Lung (tissue), 12 donors: ENCODE data around the gene GTF3C6. TPM values are rescaled to one million over a fixed set of nuclear protein-coding genes. Genes with fewer than 3 reads are reported as not detected.
A peak's percentile ranks its signal among the peaks of the same experiment; 100 is the strongest.
"Not testable (repeated sequence)": the region's sequence is repeated elsewhere in the genome, so short reads cannot be mapped to it uniquely, and the experiment has no call there.

Experiments used
- ATAC-seq: fragments of 200-7000 bp; cut with Tn5 transposase; one replicate; pipeline ENCODE4 v1.9.1; 2020; ENCODE audit warnings: moderate number of reproducible peaks; ENCODE audit not compliant: insufficient read depth, low FRiP score
- DNase-seq, 3 donors: peaks; one replicate each; pipeline ENCODE4 v3.0.0-alpha.2; 2013 to 2017
- H3K27ac ChIP-seq, 2 donors: one replicate each; pipeline ENCODE4 v1.5.1; 2013; ENCODE audit warnings: mild to moderate bottlenecking in 2 of 2, moderate library complexity in 2 of 2, control low read depth in 1 of 2, inconsistent platforms in 1 of 2, low read depth in 1 of 2, low read length in 1 of 2
- H3K27me3 ChIP-seq, 3 donors: one replicate each; pipeline ENCODE4 v1.5.1; 2013; ENCODE audit warnings: low read length in 2 of 3; ENCODE audit not compliant: control insufficient read depth in 3 of 3, insufficient read depth in 3 of 3
- H3K36me3 ChIP-seq, 4 donors: one replicate each; pipeline ENCODE4 v1.5.1; 2013; ENCODE audit warnings: low read length in 4 of 4, mild to moderate bottlenecking in 1 of 4, moderate library complexity in 1 of 4; ENCODE audit not compliant: control insufficient read depth in 4 of 4, insufficient read depth in 4 of 4
- H3K4me1 ChIP-seq, 5 donors: one replicate each; pipeline ENCODE4 v1.5.1; 2013; ENCODE audit warnings: low read length in 5 of 5, mild to moderate bottlenecking in 2 of 5, moderate library complexity in 1 of 5; ENCODE audit not compliant: control insufficient read depth in 5 of 5, insufficient read depth in 5 of 5
- H3K4me3 ChIP-seq: one replicate; pipeline ENCODE4 v1.5.1; 2013; ENCODE audit warnings: mild to moderate bottlenecking, control low read depth, moderate library complexity
- H3K9ac ChIP-seq, 2 donors: one replicate each; pipeline ENCODE4 v1.5.1; 2013; ENCODE audit warnings: low read length in 2 of 2, control low read depth in 1 of 2; ENCODE audit not compliant: insufficient read depth in 1 of 2
- H3K9me3 ChIP-seq, 4 donors: one replicate each; pipeline ENCODE4 v1.5.1; 2013; ENCODE audit warnings: low read length in 3 of 4, mild to moderate bottlenecking in 1 of 4, moderate library complexity in 1 of 4; ENCODE audit not compliant: control insufficient read depth in 4 of 4, insufficient read depth in 3 of 4
- WGBS, 2 donors: extraction: QIAGEN DNeasy Blood & Tissue Kit; methylation state at CpG; one replicate each; pipeline ENCODE4 v1.1.7; 2013; 5-methylcytosine and 5-hydroxymethylcytosine counted together
- polyA plus RNA-seq, 2 donors: library from polyadenylated mRNA; stranded (reverse); fragments of 200-250 nt; gene quantifications; one replicate each; pipeline ENCODE4 v1.2.1, GENCODE V29; 2013
- total RNA-seq, 2 donors: library from RNA; depleted of rRNA in 1 of 2; stranded (reverse); fragments of >200 nt in 1 of 2; gene quantifications; one replicate each; pipeline ENCODE4 v1.2.1, GENCODE V29; 2014 to 2021
- TF ChIP-seq, protein P1 (sequence below): IDR thresholded peaks from 2 replicates; pipeline ENCODE4 v1.5.1; 2012; ENCODE audit warnings: mild to moderate bottlenecking; ENCODE audit errors: control extremely low read depth, extremely low read depth
- donor health status: control.
- donor health status: control.
- donor health status: Bipolar disorder and iron deficiency.
- donor health status: healthy.
- donor health status: DM: yes; HTN: yes; CAD: no.

GTF3C6 gene
- total and polyA plus RNA-seq, 4 donors, result 28.0 to 81.1 (median 59.5) TPM

- ATAC-seq, result no peak
Measured at GRCh38 chr6:111002350-111002749, 43.8 kb downstream of the GTF3C6 start.

DNA sequence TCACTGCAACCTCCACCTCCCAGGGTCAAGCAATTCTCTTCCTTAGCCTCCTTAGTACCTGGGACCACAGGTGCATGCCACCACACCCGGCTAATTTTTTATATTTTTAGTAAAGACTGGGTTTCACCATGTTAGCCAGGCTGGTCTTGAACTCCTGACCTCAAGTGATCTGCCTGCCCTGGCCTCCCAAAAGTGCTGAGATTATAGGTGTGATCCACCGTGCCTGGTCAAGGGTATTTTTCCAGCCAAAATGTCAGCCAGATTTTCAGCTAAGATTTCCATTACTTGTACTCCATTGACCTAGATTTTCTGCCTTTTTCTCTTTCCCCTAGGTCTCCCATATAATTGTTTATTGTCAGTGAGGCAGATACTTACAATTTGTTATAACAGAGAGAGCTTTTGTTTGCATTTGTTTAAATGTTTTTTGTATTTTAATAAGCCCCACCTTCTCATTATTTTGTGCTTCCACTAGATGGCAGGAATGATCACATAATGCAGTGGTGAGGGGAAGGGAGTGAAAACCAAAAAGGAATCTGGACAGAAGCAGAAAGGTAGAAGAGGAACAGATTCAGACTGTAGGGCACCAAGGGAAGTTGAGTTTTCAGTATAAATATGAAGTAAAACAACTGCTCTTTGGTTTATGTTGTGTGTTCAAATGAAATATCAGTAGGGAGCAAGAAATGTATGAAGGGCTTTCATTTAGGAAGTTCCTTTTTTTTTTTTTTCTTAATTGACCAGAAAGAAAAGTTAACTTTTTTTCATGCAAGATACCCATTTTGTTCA, 53.0 kb downstream of the GTF3C6 start:
- Histone ChIP-seq H3K9ac (no peak overlapping the region), H3K9me3 (no peaks in the 10 kb centered on the region), H3K4me3 (no peak overlapping the region), H3K4me1 (peaks cover 0 to 2% (median 0%) of the 10 kb centered on the region in 5 donors), H3K27me3 (no peaks in the 10 kb centered on the region), H3K36me3 (peaks cover 0 to 31% (median 16%) of the 10 kb centered on the region in 4 donors), H3K27ac (no peak overlapping the region)
- ATAC-seq, result peak; percentile 55
- TF ChIP-seq, protein P1, sequence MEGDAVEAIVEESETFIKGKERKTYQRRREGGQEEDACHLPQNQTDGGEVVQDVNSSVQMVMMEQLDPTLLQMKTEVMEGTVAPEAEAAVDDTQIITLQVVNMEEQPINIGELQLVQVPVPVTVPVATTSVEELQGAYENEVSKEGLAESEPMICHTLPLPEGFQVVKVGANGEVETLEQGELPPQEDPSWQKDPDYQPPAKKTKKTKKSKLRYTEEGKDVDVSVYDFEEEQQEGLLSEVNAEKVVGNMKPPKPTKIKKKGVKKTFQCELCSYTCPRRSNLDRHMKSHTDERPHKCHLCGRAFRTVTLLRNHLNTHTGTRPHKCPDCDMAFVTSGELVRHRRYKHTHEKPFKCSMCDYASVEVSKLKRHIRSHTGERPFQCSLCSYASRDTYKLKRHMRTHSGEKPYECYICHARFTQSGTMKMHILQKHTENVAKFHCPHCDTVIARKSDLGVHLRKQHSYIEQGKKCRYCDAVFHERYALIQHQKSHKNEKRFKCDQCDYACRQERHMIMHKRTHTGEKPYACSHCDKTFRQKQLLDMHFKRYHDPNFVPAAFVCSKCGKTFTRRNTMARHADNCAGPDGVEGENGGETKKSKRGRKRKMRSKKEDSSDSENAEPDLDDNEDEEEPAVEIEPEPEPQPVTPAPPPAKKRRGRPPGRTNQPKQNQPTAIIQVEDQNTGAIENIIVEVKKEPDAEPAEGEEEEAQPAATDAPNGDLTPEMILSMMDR, result peak; percentile 42
- peak in 2 of 3 donors; percentile 69 to 73 for DNase-seq
- 86 to 87% methylated on average over 2 of the region's 2 CpGs for WGBS, 2 donors

More at GRCh38 chr6:111002350-111002749, 43.8 kb downstream of the GTF3C6 start:
- Histone ChIP-seq H3K27ac (no peak overlapping the region), H3K4me3 (no peak overlapping the region), H3K27me3 (no peaks in the 10 kb centered on the region), H3K9ac (no peak overlapping the region), H3K36me3 (peaks cover 18 to 32% (median 30%) of the 10 kb centered on the region in 4 donors), H3K9me3 (no peaks in the 10 kb centered on the region), H3K4me1 (no peaks in the 10 kb centered on the region)
- TF ChIP-seq, protein P1, result no peak
- WGBS, 2 donors, result 97 to 98% methylated on average over 3 of the region's 3 CpGs
- DNase-seq, result no peak

- Histone ChIP-seq H3K9me3 (no peaks in the 10 kb centered on the region), H3K9ac (no peak overlapping the region), H3K4me3 (no peak overlapping the region), H3K4me1 (peaks cover 0 to 2% (median 0%) of the 10 kb centered on the region in 5 donors), H3K27ac (no peak overlapping the region), H3K27me3 (no peaks in the 10 kb centered on the region), H3K36me3 (peaks cover 0 to 31% (median 14%) of the 10 kb centered on the region in 4 donors)
- TF ChIP-seq, protein P1, result no peak
- 88 to 90% methylated on average over 2 of the region's 2 CpGs for WGBS, 2 donors
- no peak for DNase-seq
- no peak for ATAC-seq
Measured at GRCh38 chr6:111012143-111012452, 53.6 kb downstream of the GTF3C6 start.

GRCh38 chr6:111012520-111012919, 54.0 kb downstream of the GTF3C6 start:
- peaks cover 0 to 28% (median 14%) of the 10 kb centered on the region in 4 donors for H3K36me3 ChIP-seq
- not testable (repeated sequence) for ATAC-seq, H3K9me3 ChIP-seq, DNase-seq, H3K27me3 ChIP-seq, H3K4me1 ChIP-seq, H3K27ac ChIP-seq, H3K4me3 ChIP-seq, H3K9ac ChIP-seq
- 94 to 95% methylated on average over 4 of the region's 4 CpGs for WGBS, 2 donors
